HEK293 (cell line): Measurements from ENCODE around the gene TNFRSF8.

Experiments used
- CTCF ChIA-PET: fragments of 350-600 bp; formaldehyde crosslinking; extraction: SDS; loops from one replicate; lab custom pipeline; 2021; ENCODE audit warnings: antibody characterized with exemption; lab: Yijun Ruan, JAX
- POLR2A ChIA-PET: fragments of 300-600 bp; formaldehyde crosslinking; extraction: SDS; loops from one replicate; lab custom pipeline; 2020; ENCODE audit warnings: antibody characterized with exemption, inconsistent platforms; lab: Yijun Ruan, JAX
- H3K27ac ChIP-seq: fragments of 200-500 bp; sonication (Bioruptor generic); 2 replicates; pipeline ENCODE4 v1.5.1; 2014; ENCODE audit warnings: low read depth, low read length, control low read depth, inconsistent platforms; ENCODE audit errors: extremely low read depth
- H3K36me3 ChIP-seq, 2 experiments: fragments of 200-500 bp in 1 of 2; sonication (Bioruptor generic) in 1 of 2; 1 replicate in 1 of 2; 2 replicates in 1 of 2; pipeline ENCODE4 v1.5.1; 2014 to 2017; ENCODE audit warnings: inconsistent platforms in 2 of 2, low read length in 2 of 2; ENCODE audit not compliant: control insufficient read depth in 2 of 2, insufficient read depth in 1 of 2
- H3K4me1 ChIP-seq: fragments of 200-500 bp; sonication (Bioruptor generic); 2 replicates; pipeline ENCODE4 v1.5.1; 2014; ENCODE audit warnings: mild to moderate bottlenecking, low read length, inconsistent platforms; ENCODE audit not compliant: control insufficient read depth, insufficient read depth
- H3K4me3 ChIP-seq: 2 replicates; pipeline ENCODE4 v1.5.1; 2011; ENCODE audit warnings: low read depth, mild to moderate bottlenecking, control low read depth, low read length, moderate library complexity
- H3K9me3 ChIP-seq: fragments of 200-500 bp; sonication (Bioruptor generic); 2 replicates; pipeline ENCODE4 v1.5.1; 2014; ENCODE audit warnings: low read depth, low read length, inconsistent platforms; ENCODE audit not compliant: control insufficient read depth, insufficient read depth
- GLI2 ChIP-seq: fragments of 450-650 bp; formaldehyde crosslinking; IDR thresholded peaks from 2 replicates; pipeline ENCODE4; 2017; ENCODE audit warnings: missing biosample characterization, missing genetic modification characterization, low read depth, borderline replicate concordance
- MZF1 ChIP-seq: fragments of 450-650 bp; formaldehyde crosslinking; IDR thresholded peaks from 2 replicates; pipeline ENCODE4 v1.5.1; 2017; ENCODE audit warnings: missing biosample characterization, missing genetic modification characterization, borderline replicate concordance
- REST ChIP-seq: fragments of 450-650 bp; formaldehyde crosslinking; IDR thresholded peaks from 2 replicates; pipeline ENCODE4 v1.5.1; 2016; ENCODE audit warnings: missing biosample characterization, missing genetic modification characterization
- WT1 ChIP-seq: fragments of 450-650 bp; formaldehyde crosslinking; IDR thresholded peaks from 2 replicates; pipeline ENCODE4 v1.5.1; 2016; ENCODE audit warnings: missing biosample characterization, missing genetic modification characterization
- ZBTB10 ChIP-seq: fragments of 450-650 bp; formaldehyde crosslinking; IDR thresholded peaks from 2 replicates; pipeline ENCODE4 v1.5.1; 2016; ENCODE audit warnings: missing biosample characterization, missing genetic modification characterization
- ZFP69B ChIP-seq: fragments of 450-650 bp; formaldehyde crosslinking; IDR thresholded peaks from 2 replicates; pipeline ENCODE4 v1.5.1; 2016; ENCODE audit warnings: missing biosample characterization, missing genetic modification characterization
- ZNF19 ChIP-seq: fragments of 450-650 bp; formaldehyde crosslinking; IDR thresholded peaks from 2 replicates; pipeline ENCODE4; 2016; ENCODE audit warnings: missing biosample characterization, missing genetic modification characterization, low read depth
- ZNF239 ChIP-seq: fragments of 450-650 bp; formaldehyde crosslinking; IDR thresholded peaks from 2 replicates; pipeline ENCODE4 v1.5.1; 2016; ENCODE audit warnings: missing biosample characterization, missing genetic modification characterization
- ZNF324 ChIP-seq: fragments of 450-650 bp; formaldehyde crosslinking; IDR thresholded peaks from 2 replicates; pipeline ENCODE4 v1.5.1; 2016; ENCODE audit warnings: missing biosample characterization, missing genetic modification characterization
- ZNF341 ChIP-seq: fragments of 450-650 bp; formaldehyde crosslinking; IDR thresholded peaks from 2 replicates; pipeline ENCODE4; 2016; ENCODE audit warnings: low read depth, missing biosample characterization, missing genetic modification characterization
- ZNF423 ChIP-seq: fragments of 450-650 bp; formaldehyde crosslinking; IDR thresholded peaks from 2 replicates; pipeline ENCODE4 v1.5.1; 2016; ENCODE audit warnings: missing biosample characterization, missing genetic modification characterization
- ZNF518A ChIP-seq: fragments of 450-650 bp; formaldehyde crosslinking; conservative IDR thresholded peaks from 2 replicates; pipeline ENCODE4 v1.5.1; 2016; ENCODE audit warnings: low read depth, missing biosample characterization, missing genetic modification characterization
- ZNF548 ChIP-seq: fragments of 450-650 bp; formaldehyde crosslinking; IDR thresholded peaks from 2 replicates; pipeline ENCODE4 v1.5.1; 2016; ENCODE audit warnings: missing biosample characterization, missing genetic modification characterization
- ZNF600 ChIP-seq: fragments of 450-650 bp; formaldehyde crosslinking; IDR thresholded peaks from 2 replicates; pipeline ENCODE4 v1.5.1; 2016; ENCODE audit warnings: missing biosample characterization, missing genetic modification characterization
- ZNF624 ChIP-seq: fragments of 450-650 bp; formaldehyde crosslinking; IDR thresholded peaks from 2 replicates; pipeline ENCODE4 v1.5.1; 2017; ENCODE audit warnings: missing biosample characterization, missing genetic modification characterization
- ZNF658 ChIP-seq: fragments of 450-650 bp; formaldehyde crosslinking; IDR thresholded peaks from 2 replicates; pipeline ENCODE4; 2016; ENCODE audit warnings: missing biosample characterization, missing genetic modification characterization
- ZNF692 ChIP-seq: fragments of 450-650 bp; formaldehyde crosslinking; IDR thresholded peaks from 2 replicates; pipeline ENCODE4 v1.5.1; 2016; ENCODE audit warnings: missing biosample characterization, missing genetic modification characterization

TNFRSF8 gene

GRCh38 chr1:12083766-12084165 is 20.7 kb downstream of the TNFRSF8 start:
- Histone ChIP-seq H3K9me3 (no peaks in the 10 kb centered on the region), H3K27ac (no peak overlapping the region), H3K4me3 (no peak overlapping the region), H3K4me1 (no peaks in the 10 kb centered on the region)
- ChIA-PET POLR2A (no interaction called here), CTCF (interaction anchor here (1.0 kb wide), 1 partner anchor 53 kb away, joined by 3 read pairs; no protein-coding TSS in a partner anchor)
- TF ChIP-seq ZNF600 (tag by site-specific recombination) (no peak), ZNF658 (tag by site-specific recombination) (no peak), REST (no peak), ZNF548 (no peak), ZNF624 (tag by site-specific recombination) (no peak), WT1 (tag by site-specific recombination) (no peak), MZF1 (tag by site-specific recombination) (no peak), ZNF423 (tag by site-specific recombination) (no peak), ZBTB10 (no peak), ZNF341 (tag by site-specific recombination) (no peak), GLI2 (tag by site-specific recombination) (no peak), ZNF518A (tag by site-specific recombination) (no peak), ZNF324 (no peak), ZNF19 (tag by site-specific recombination) (no peak), ZFP69B (tag by site-specific recombination) (no peak), ZNF692 (tag by site-specific recombination) (no peak), ZNF239 (tag by site-specific recombination) (no peak)
- TF ChIP-seq, all 188 proteins: peak for 0
- no peaks in the 10 kb centered on the region for H3K36me3 ChIP-seq
